Adrenal gland (tissue), 12 donors: ENCODE results near the gene MTMR8. TPM values are rescaled to one million over a fixed set of nuclear protein-coding genes. Genes with fewer than 3 reads are reported as not detected.

Experiments
- DNase-seq, 7 donors: peaks; one replicate each; pipeline ENCODE4 v3.0.0-alpha.2; 2019 to 2020
- H3K27ac ChIP-seq, 5 donors: fragments of 200-600 bp; sonication (generic) in 4 of 5; 1 replicate in 3 of 5; 2 replicates in 2 of 5; pipeline versions ENCODE4 v1.5.1 to v1.8.0; 2016 to 2020; ENCODE audit warnings: mild to moderate bottlenecking in 1 of 5
- H3K27me3 ChIP-seq: fragments of 200-600 bp; 2 replicates; pipeline ENCODE4 v1.8.0; 2021
- H3K36me3 ChIP-seq, 2 donors: fragments of 200-600 bp; replicated peaks in 1 of 2; 1 replicate in 1 of 2; 2 replicates in 1 of 2; pipeline versions ENCODE4 v1.5.1 to v1.8.0; 2018 to 2022
- H3K4me1 ChIP-seq, 2 donors: fragments of 200-600 bp; replicated peaks in 1 of 2; 1 replicate in 1 of 2; 2 replicates in 1 of 2; pipeline versions ENCODE4 v1.5.1 to v1.8.0; 2018 to 2021
- H3K4me3 ChIP-seq, 4 donors: fragments of 200-600 bp; sonication (generic) in 3 of 4; one replicate each; pipeline ENCODE4 v1.5.1; 2016 to 2018
- H3K9me3 ChIP-seq, 3 donors: fragments of 200-600 bp; sonication (generic) in 1 of 3; replicated peaks in 1 of 3; 1 replicate in 2 of 3; 2 replicates in 1 of 3; pipeline versions ENCODE4 v1.5.1 to v1.8.0; 2016 to 2021
- POLR2A ChIP-seq, 2 donors: fragments of 450-650 bp; IDR thresholded peaks; one replicate each; pipeline ENCODE4 v1.6.1; 2017; ENCODE audit warnings: antibody characterized with exemption in 2 of 2, mild to moderate bottlenecking in 2 of 2, moderate library complexity in 1 of 2
- WGBS, 4 donors: extraction: QIAGEN DNeasy Blood & Tissue Kit in 2 of 4; methylation state at CpG; one replicate each; pipeline versions ENCODE4 v1.1.5 to v1.1.7; 2013 to 2017; 5-methylcytosine and 5-hydroxymethylcytosine counted together
- intact Hi-C, 2 donors: fragments of 100-400 bp; cut with DNase I; formaldehyde crosslinking; loops; one replicate each; pipeline versions ENCODE4 v1.14.1 to v1.15.0; 2022 to 2023
- polyA plus RNA-seq, 3 donors: library from polyadenylated mRNA; stranded (reverse); fragments of 200-250 nt in 2 of 3; fragments of 350-450 nt in 1 of 3; fragmentation: Illumina TruSeq in 1 of 3; extraction: RNeasy Lipid Tissue Mini Kit (QIAGEN cat#74804) in 1 of 3; gene quantifications; one replicate each; pipeline ENCODE4 v1.2.3, GENCODE V29; 2013 to 2014
- total RNA-seq, 9 donors: library from RNA; depleted of rRNA in 4 of 9; stranded (reverse); fragments of >200 nt in 4 of 9; fragments of 120-200 nt in 1 of 9; fragmentation: NEBNext Ultra II Directional in 1 of 9; extraction: Animal tissue kit (Norgen Biotek cat#: 25700) in 1 of 9; gene quantifications; one replicate each; pipeline versions ENCODE4 v1.1.0 to v1.2.4, GENCODE V29; 2013 to 2023
- TF ChIP-seq, protein P1 (sequence below), 6 experiments: fragments of 450-650 bp in 4 of 6; fragments of 200-600 bp in 2 of 6; sonication (generic) in 1 of 6; IDR thresholded peaks; 1 replicate in 5 of 6; 2 replicates in 1 of 6; pipeline versions ENCODE4 v1.5.1 to v1.8.0; 2016 to 2021; ENCODE audit warnings: antibody characterized with exemption in 6 of 6, mild to moderate bottlenecking in 2 of 6, moderate library complexity in 1 of 6
- donor health status: healthy with polysubstance abuse.
- donor health status: Bipolar disorder and iron deficiency.
- donor health status: DM: yes; HTN: yes; CAD: no.
- donor health status: DM: no; HTN: no; CAD: no.
- donor health status: DM: no; HTN: no; CAD: no.
- donor health status: DM: yes; HTN: yes; CAD: no.

MTMR8 gene
- total and polyA plus RNA-seq, 12 donors, result 0.71 to 39.5 (median 2.1) TPM

DNA sequence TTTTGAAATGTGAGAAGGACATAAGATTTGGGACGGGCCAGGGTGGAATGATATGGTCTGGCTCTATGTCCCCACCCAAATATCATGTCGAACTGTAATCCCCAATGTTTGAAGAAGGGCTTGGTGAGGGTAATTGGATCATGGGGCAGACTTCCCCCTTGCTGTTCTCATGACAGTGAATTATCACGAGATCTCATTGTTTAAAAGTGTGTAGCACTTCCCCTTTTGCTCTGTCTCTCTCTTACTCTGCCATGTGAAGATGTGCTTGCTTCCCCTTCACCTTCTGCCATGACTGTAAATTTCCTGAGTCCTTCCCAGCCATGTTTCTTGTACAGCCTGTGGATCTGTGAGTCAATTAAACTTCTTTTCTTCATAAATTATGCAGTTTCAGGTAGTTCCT, 17.5 kb downstream of the MTMR8 start:
- intact Hi-C loops, result no loop called here
- Histone ChIP-seq H3K4me3 (no peak overlapping the region), H3K27me3 (no peaks in the 10 kb centered on the region), H3K9me3 (peaks cover 0 to 10% (median 0%) of the 10 kb centered on the region in 3 donors), H3K36me3 (no peaks in the 10 kb centered on the region), H3K27ac (no peak overlapping the region), H3K4me1 (no peaks in the 10 kb centered on the region)
- TF ChIP-seq, protein P1, sequence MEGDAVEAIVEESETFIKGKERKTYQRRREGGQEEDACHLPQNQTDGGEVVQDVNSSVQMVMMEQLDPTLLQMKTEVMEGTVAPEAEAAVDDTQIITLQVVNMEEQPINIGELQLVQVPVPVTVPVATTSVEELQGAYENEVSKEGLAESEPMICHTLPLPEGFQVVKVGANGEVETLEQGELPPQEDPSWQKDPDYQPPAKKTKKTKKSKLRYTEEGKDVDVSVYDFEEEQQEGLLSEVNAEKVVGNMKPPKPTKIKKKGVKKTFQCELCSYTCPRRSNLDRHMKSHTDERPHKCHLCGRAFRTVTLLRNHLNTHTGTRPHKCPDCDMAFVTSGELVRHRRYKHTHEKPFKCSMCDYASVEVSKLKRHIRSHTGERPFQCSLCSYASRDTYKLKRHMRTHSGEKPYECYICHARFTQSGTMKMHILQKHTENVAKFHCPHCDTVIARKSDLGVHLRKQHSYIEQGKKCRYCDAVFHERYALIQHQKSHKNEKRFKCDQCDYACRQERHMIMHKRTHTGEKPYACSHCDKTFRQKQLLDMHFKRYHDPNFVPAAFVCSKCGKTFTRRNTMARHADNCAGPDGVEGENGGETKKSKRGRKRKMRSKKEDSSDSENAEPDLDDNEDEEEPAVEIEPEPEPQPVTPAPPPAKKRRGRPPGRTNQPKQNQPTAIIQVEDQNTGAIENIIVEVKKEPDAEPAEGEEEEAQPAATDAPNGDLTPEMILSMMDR (IDR thresholded peaks at IDR 0.05), result no peak
- no peak for TF ChIP-seq POLR2A (IDR thresholded peaks at IDR 0.05)
- no peak for DNase-seq
- WGBS, 4 donors, result 57 to 97% (median 81%) methylated on average over 3 of the region's 3 CpGs

DNA sequence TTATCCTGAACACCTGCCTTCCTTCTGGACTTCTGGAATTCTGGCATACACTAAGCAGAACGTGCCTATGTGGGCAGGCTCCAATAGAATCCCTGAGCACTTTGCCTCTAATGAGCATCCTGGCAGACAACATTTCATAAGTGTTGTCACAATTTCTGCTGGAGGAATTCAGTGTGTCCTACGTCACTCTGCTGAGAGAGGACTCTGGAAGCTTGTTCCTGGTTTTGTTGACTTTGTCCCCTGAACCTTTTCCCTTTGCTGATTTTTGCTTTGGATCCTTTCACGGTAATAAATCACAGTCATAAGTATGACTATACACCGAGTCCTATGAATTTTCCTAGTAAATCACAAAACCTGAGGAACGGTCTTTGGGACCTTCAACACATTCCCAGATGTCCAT, 43.2 kb downstream of the MTMR8 start:
- intact Hi-C loops, result no loop called here
- Histone ChIP-seq H3K4me1 (no peaks in the 10 kb centered on the region), H3K36me3 (no peaks in the 10 kb centered on the region), H3K27ac (no peak overlapping the region), H3K27me3 (no peaks in the 10 kb centered on the region), H3K4me3 (no peak overlapping the region), H3K9me3 (no peaks in the 10 kb centered on the region)
- DNase-seq, result no peak
- WGBS, 4 donors, result 69 to 94% (median 83%) methylated on average over 5 of the region's 5 CpGs
- TF ChIP-seq POLR2A (IDR thresholded peaks at IDR 0.05), result no peak
- TF ChIP-seq, protein P1 (IDR thresholded peaks at IDR 0.05), result no peak

DNA sequence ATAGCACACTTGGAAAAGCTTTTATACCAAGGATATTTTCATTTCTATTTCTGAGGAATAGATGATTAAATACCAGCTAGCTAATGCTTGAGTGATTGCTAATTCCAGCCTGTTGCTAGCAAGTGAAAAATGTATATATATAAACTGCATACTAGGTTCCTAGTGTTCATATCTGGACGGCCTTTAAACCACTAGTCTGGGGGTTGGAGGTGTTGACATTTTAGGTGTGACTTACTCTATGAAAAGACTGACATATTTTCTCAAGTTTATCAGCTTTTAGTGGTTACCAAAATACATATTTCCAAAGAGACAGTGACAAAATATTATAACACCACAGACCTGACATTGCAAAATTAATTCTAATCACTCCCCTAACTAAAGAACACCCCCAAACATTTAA, 44.7 kb downstream of the MTMR8 start:
- intact Hi-C loops, result no loop called here
- Histone ChIP-seq H3K4me3 (no peak overlapping the region), H3K27ac (no peak overlapping the region), H3K36me3 (no peaks in the 10 kb centered on the region), H3K9me3 (no peaks in the 10 kb centered on the region), H3K27me3 (no peaks in the 10 kb centered on the region), H3K4me1 (no peaks in the 10 kb centered on the region)
- TF ChIP-seq POLR2A (IDR thresholded peaks at IDR 0.05), result no peak
- TF ChIP-seq, protein P1 (IDR thresholded peaks at IDR 0.05), result no peak
- 47 to 78% (median 58%) methylated on average over 1 of the region's 1 CpG for WGBS, 4 donors
- DNase-seq, result no peak

DNA sequence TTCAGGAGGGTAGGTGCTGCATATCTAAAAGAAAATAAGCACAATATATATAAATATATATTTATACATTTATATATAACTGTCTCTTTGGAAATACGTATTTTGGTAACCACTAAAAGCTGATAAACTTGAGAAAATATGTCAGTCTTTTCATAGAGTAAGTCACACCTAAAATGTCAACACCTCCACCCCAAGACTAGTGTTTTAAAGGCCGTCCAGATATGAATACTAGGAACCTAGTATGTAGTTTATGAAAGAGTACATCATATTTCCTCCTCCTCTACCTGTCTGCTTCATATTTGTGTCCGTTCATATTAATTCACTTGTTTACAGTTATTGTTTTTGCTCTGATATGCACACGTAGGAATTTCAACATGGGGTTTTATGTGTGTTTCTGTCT, 45.2 kb downstream of the MTMR8 start:
- Histone ChIP-seq H3K36me3 (no peaks in the 10 kb centered on the region), H3K4me1 (no peaks in the 10 kb centered on the region), H3K27ac (no peak overlapping the region), H3K4me3 (no peak overlapping the region), H3K27me3 (no peaks in the 10 kb centered on the region), H3K9me3 (no peaks in the 10 kb centered on the region)
- WGBS, 4 donors, result 58 to 92% (median 81%) methylated on average over 4 of the region's 4 CpGs
- no peak for TF ChIP-seq POLR2A (IDR thresholded peaks at IDR 0.05)
- TF ChIP-seq, protein P1 (IDR thresholded peaks at IDR 0.05), result no peak
- intact Hi-C loops, result no loop called here
- DNase-seq, result no peak
